Right cardiac atrium (tissue), 5 donors: ENCODE data around the gene KNCN. TPM values are rescaled to one million over a fixed set of nuclear protein-coding genes. Genes with fewer than 3 reads are reported as not detected.

ENCODE experiments used
- ATAC-seq, 2 donors: fragments of 200-7000 bp; cut with Tn5 transposase; one replicate each; pipeline versions ENCODE4 v1.8.0 to v1.9.1; 2020; ENCODE audit warnings: moderate library complexity in 2 of 2, mild to moderate bottlenecking in 1 of 2
- DNase-seq, 3 donors: peaks; one replicate each; pipeline ENCODE4 v3.0.0-alpha.2; 2020
- H3K27ac ChIP-seq: one replicate; pipeline ENCODE4 v1.5.1; 2013; ENCODE audit warnings: mild to moderate bottlenecking, low read length, control low read depth, moderate library complexity
- H3K27me3 ChIP-seq: one replicate; pipeline ENCODE4 v1.6.1; 2013; ENCODE audit not compliant: control insufficient read depth, insufficient read depth
- H3K4me1 ChIP-seq: one replicate; pipeline ENCODE4 v1.6.1; 2013; ENCODE audit warnings: low read length; ENCODE audit not compliant: control insufficient read depth, insufficient read depth
- H3K4me3 ChIP-seq: one replicate; pipeline ENCODE4 v1.5.1; 2013; ENCODE audit warnings: low read length, control low read depth
- H3K9me3 ChIP-seq: one replicate; pipeline ENCODE4 v1.6.1; 2013; ENCODE audit warnings: low read length; ENCODE audit not compliant: control insufficient read depth
- WGBS: extraction: QIAGEN DNeasy Blood & Tissue Kit; methylation state at CpG from one replicate; pipeline ENCODE4 v1.1.7; 2013; 5-methylcytosine and 5-hydroxymethylcytosine counted together
- intact Hi-C, 4 donors: fragments of 100-400 bp; cut with DNase I; formaldehyde crosslinking; loops; one replicate each; pipeline versions ENCODE4 v1.11.0 to v1.14.0; 2022 to 2023
- polyA plus RNA-seq: library from polyadenylated mRNA; stranded (reverse); fragments of 200-250 nt; gene quantifications from one replicate; pipeline ENCODE4 v1.2.3, GENCODE V29; 2013
- total RNA-seq, 4 donors: library from RNA; stranded (reverse); fragmentation: NEBNext Ultra II Directional; extraction: Animal tissue kit (Norgen Biotek cat#: 25700); gene quantifications; one replicate each; pipeline ENCODE4 v1.2.1, GENCODE V29; 2021
- donor health status: healthy with polysubstance abuse.
- donor health status: DM: no; HTN: yes; CAD: no.
- donor health status: DM: no; HTN: no; CAD: no.
- donor health status: DM: no; HTN: yes; CAD: no; lungs with severe emphysema.
- donor health status: DM: yes; HTN: yes; CAD: no.

Gene KNCN
- total and polyA plus RNA-seq, 5 donors = not detected

DNA sequence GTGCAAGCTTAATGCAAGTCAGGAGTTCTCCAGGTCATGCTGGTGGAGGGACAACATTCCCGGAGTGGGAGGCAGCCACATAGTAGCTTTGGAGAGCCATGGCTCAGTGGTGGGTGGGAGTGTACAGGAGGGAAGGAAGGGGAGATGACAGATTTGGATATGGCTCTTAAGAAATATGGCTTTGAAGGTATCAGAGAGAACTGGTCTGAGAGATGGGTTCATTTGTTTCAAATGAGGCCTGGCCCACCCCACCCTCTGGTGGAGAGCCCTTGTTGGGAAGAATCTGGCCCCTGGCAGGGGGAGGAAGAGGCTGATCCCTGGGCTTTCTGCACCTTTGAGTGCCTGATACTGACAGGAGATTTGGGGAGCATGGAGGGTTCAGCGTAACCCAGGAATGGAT, 55.7 kb downstream of the KNCN start:
- no peaks in the 10 kb centered on the region for H3K27me3 ChIP-seq
- no peak for DNase-seq
- H3K4me3 ChIP-seq = no peak overlapping the region
- no peaks in the 10 kb centered on the region for H3K9me3 ChIP-seq
- H3K4me1 ChIP-seq = no peaks in the 10 kb centered on the region
- no peak overlapping the region for H3K27ac ChIP-seq
- intact Hi-C loops = no loop called here
- 85% methylated on average over 2 of the region's 2 CpGs for WGBS
- no peak for ATAC-seq

Other genes with a start within 250 kb of the KNCN start
- gene LRRC41, start 248.0 kb downstream of the KNCN start, total RNA-seq = 10 to 100 TPM; 37.2 to 46.3 (median 40.1) TPM
- gene LRRC41, start 248.0 kb downstream of the KNCN start, polyA plus RNA-seq = 27.1 TPM
- gene UQCRH, start 247.9 kb downstream of the KNCN start, total RNA-seq = 100 to 1,000 TPM; 664 to 870 (median 705) TPM
- 2,380 TPM for gene UQCRH, start 247.9 kb downstream of the KNCN start, polyA plus RNA-seq
- 10 to 100 TPM; 12.6 to 18.7 (median 13.7) TPM for gene NSUN4, start 210.8 kb downstream of the KNCN start, total RNA-seq
- 10.6 TPM for gene NSUN4, start 210.8 kb downstream of the KNCN start, polyA plus RNA-seq
- 10 to 100 TPM in 3 of 4 donors, 1 to 10 TPM in 1; 4.8 to 17.2 (median 14.7) TPM for gene FAAH, start 157.3 kb downstream of the KNCN start, total RNA-seq
- gene FAAH, start 157.3 kb downstream of the KNCN start, polyA plus RNA-seq = 10.4 TPM
- not detected for gene DMBX1, start 61.8 kb downstream of the KNCN start, total RNA-seq
- not detected for gene DMBX1, start 61.8 kb downstream of the KNCN start, polyA plus RNA-seq
- 10 to 100 TPM; 40.2 to 46.9 (median 43.4) TPM for gene MKNK1, start 52.6 kb upstream of the KNCN start, total RNA-seq
- 27.8 TPM for gene MKNK1, start 52.6 kb upstream of the KNCN start, polyA plus RNA-seq
- 10 to 100 TPM; 14.1 to 20.9 (median 16.5) TPM for gene MOB3C, start 65.2 kb upstream of the KNCN start, total RNA-seq
- gene MOB3C, start 65.2 kb upstream of the KNCN start, polyA plus RNA-seq = 10.3 TPM
- 100 to 1,000 TPM; 144 to 181 (median 166) TPM for gene ATPAF1, start 116.7 kb upstream of the KNCN start, total RNA-seq
- gene ATPAF1, start 116.7 kb upstream of the KNCN start, polyA plus RNA-seq = 218 TPM
- not detected for gene TEX38, start 120.2 kb upstream of the KNCN start, total RNA-seq
- 0.14 TPM for gene TEX38, start 120.2 kb upstream of the KNCN start, polyA plus RNA-seq
- 10 to 100 TPM; 67.9 to 78.3 (median 75.5) TPM for gene EFCAB14, start 167.5 kb upstream of the KNCN start, total RNA-seq
- gene EFCAB14, start 167.5 kb upstream of the KNCN start, polyA plus RNA-seq = 21.3 TPM
- 1 to 10 TPM; 1.7 to 4.6 (median 2.2) TPM for gene CYP4B1, start 247.4 kb upstream of the KNCN start, total RNA-seq
- gene CYP4B1, start 247.4 kb upstream of the KNCN start, polyA plus RNA-seq = 7.5 TPM